ENCODE data around the gene CHRNG.

Gene CHRNG

GRCh38 chr2:232518844-232519243, 20.6 kb upstream of the CHRNG start:
- no peak overlapping the region for H3K27ac ChIP-seq
- peaks cover 58% of the 10 kb centered on the region for H3K27me3 ChIP-seq
- no peak overlapping the region for H3K4me3 ChIP-seq (ENCODE audit: low read depth in 1 of 2, low read length in 1 of 2)
- TF ChIP-seq CTCF (IDR thresholded peaks at IDR 0.05), result no peak
- H3K36me3 ChIP-seq, result no peaks in the 10 kb centered on the region
- peaks cover 0 to 9% of the 10 kb centered on the region in 2 experiments for H3K4me1 ChIP-seq (ENCODE audit: control insufficient read depth in 1 of 2, insufficient read depth in 1 of 2, low read depth in 1 of 2, low read length in 1 of 2)
- no peaks in the 10 kb centered on the region for H3K9me3 ChIP-seq

DNA sequence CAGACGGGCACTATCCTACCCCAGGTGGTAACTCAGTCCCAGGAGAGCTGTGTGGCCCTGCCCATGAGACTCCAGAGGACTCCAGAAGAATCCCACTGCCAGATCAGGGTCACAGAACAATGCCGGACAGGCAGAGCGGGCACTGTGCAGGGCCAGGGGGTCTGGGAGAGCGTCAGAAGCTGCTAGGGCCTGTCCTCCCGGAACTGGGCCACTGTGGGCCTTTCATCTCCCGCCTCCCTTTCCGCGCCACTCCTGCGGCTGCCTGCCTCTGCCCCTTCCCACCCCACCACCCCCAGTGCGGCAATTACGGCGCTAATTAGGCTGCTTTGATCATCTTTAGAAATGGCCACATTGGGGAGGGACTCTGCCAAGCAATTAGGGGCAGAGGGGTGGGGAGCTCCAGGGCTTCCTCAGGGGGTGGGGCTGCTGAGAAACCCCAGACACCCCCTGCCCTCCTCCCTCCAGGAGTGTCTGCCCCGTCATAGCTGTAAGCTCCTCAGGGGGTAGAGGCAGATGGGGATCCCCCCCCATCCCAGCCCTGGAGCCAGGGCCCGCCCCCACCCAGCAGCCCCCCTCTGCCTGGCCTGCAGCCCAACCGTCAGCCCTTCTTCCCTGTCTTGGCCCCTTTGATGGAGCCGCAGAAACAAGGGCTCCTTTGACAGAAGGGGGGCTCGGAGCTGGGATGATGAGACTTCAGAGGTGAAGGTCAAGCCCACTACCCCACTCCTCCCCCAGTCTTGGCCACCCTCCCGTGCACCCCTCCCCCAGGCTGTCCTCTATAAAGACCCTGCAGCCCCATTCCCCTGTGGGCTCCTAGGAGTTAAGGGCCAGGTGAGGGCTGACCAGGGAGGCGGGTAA, 19.7 kb upstream of the CHRNG start, which contains the start of gene PRSS56:
Gene PRSS56 (plus strand): TSS at position 808 of the 858 bp plus-strand sequence. CDS start 211 bp downstream, outside the sequence.
- TF ChIP-seq CTCF (IDR thresholded peaks at IDR 0.05), result no peak
- H3K27ac ChIP-seq, result no peak within 1 kb of the TSS
- H3K27me3 ChIP-seq, result peaks cover 63% of the 10 kb centered on the region
- H3K9me3 ChIP-seq, result no peaks in the 10 kb centered on the region
- peaks cover 0 to 9% of the 10 kb centered on the region in 2 experiments for H3K4me1 ChIP-seq (ENCODE audit: control insufficient read depth in 1 of 2, insufficient read depth in 1 of 2, low read depth in 1 of 2, low read length in 1 of 2)
- H3K36me3 ChIP-seq, result no peaks in the 10 kb centered on the region
- H3K4me3 ChIP-seq (ENCODE audit: low read depth in 1 of 2, low read length in 1 of 2), result no peak within 1 kb of the TSS

- Histone ChIP-seq H3K36me3 (no peaks in the 10 kb centered on the region), H3K27me3 (peaks cover 70% of the 10 kb centered on the region), H3K9me3 (no peaks in the 10 kb centered on the region), H3K27ac (no peak overlapping the region), H3K4me3 (ENCODE audit: low read depth in 1 of 2, low read length in 1 of 2) (no peak overlapping the region), H3K4me1 (ENCODE audit: control insufficient read depth in 1 of 2, insufficient read depth in 1 of 2, low read depth in 1 of 2, low read length in 1 of 2) (peaks cover 0 to 9% of the 10 kb centered on the region in 2 experiments)
- no peak for TF ChIP-seq CTCF (IDR thresholded peaks at IDR 0.05)
Observed at GRCh38 chr2:232520489-232520888, 19.0 kb upstream of the CHRNG start.

GRCh38 chr2:232521098-232521497, 18.4 kb upstream of the CHRNG start:
- no peak overlapping the region for H3K27ac ChIP-seq
- no peaks in the 10 kb centered on the region for H3K36me3 ChIP-seq
- peaks cover 76% of the 10 kb centered on the region for H3K27me3 ChIP-seq
- H3K9me3 ChIP-seq, result no peaks in the 10 kb centered on the region
- TF ChIP-seq CTCF (IDR thresholded peaks at IDR 0.05), result no peak
- H3K4me3 ChIP-seq (ENCODE audit: low read depth in 1 of 2, low read length in 1 of 2), result no peak overlapping the region
- H3K4me1 ChIP-seq (ENCODE audit: control insufficient read depth in 1 of 2, insufficient read depth in 1 of 2, low read depth in 1 of 2, low read length in 1 of 2), result peaks cover 0 to 9% of the 10 kb centered on the region in 2 experiments

GRCh38 chr2:232521959-232522622, 17.4 kb upstream of the CHRNG start:
- Histone ChIP-seq H3K9me3 (no peaks in the 10 kb centered on the region), H3K4me3 (ENCODE audit: low read depth in 1 of 2, low read length in 1 of 2) (peak overlapping the region in 1 of 2 experiments; percentile 7), H3K4me1 (ENCODE audit: control insufficient read depth in 1 of 2, insufficient read depth in 1 of 2, low read depth in 1 of 2, low read length in 1 of 2) (peaks cover 0 to 9% of the 10 kb centered on the region in 2 experiments), H3K27ac (no peak overlapping the region), H3K36me3 (no peaks in the 10 kb centered on the region), H3K27me3 (peaks cover 86% of the 10 kb centered on the region)
- peak; percentile 75 for TF ChIP-seq CTCF (IDR thresholded peaks at IDR 0.05)
